ENCODE measurements around the gene MEGF11.

The MEGF11 gene

DNA sequence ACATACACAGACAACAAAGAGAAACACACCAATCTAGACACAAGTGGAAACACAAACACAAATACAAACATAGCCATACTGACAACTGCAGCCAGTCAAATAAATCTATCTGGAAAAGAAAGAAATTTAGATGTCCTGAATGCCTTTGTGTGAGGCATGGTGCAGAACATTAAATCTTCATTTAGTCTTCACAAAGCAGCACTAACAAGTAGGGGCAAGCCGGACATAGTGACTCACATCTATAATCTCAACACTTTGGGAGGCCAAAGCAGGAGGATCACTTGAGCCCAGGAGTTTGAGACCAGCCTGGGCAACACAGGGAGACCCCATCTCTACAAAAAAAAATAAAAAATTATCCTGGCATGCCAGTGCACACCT is 11.7 kb downstream of the MEGF11 start:
- no peak overlapping the region for H3K27ac ChIP-seq (replicated peaks)
- no peak for DNase-seq (ENCODE audit: low read depth in 1 of 2, low spot score in 1 of 2)
- peaks cover 1% of the 10 kb centered on the region for H3K27me3 ChIP-seq (ENCODE audit: insufficient read depth, poor library complexity, severe bottlenecking)
- no peak overlapping the region for H3K4me3 ChIP-seq (replicated peaks; ENCODE audit: insufficient read depth, low read length)
- TF ChIP-seq POLR2AphosphoS5 (IDR thresholded peaks at IDR 0.05; ENCODE audit: low read depth), result no peak
- no peak for TF ChIP-seq SPI1 (IDR thresholded peaks at IDR 0.05; ENCODE audit: borderline replicate concordance, low read depth)
- TF ChIP-seq, protein P1, sequence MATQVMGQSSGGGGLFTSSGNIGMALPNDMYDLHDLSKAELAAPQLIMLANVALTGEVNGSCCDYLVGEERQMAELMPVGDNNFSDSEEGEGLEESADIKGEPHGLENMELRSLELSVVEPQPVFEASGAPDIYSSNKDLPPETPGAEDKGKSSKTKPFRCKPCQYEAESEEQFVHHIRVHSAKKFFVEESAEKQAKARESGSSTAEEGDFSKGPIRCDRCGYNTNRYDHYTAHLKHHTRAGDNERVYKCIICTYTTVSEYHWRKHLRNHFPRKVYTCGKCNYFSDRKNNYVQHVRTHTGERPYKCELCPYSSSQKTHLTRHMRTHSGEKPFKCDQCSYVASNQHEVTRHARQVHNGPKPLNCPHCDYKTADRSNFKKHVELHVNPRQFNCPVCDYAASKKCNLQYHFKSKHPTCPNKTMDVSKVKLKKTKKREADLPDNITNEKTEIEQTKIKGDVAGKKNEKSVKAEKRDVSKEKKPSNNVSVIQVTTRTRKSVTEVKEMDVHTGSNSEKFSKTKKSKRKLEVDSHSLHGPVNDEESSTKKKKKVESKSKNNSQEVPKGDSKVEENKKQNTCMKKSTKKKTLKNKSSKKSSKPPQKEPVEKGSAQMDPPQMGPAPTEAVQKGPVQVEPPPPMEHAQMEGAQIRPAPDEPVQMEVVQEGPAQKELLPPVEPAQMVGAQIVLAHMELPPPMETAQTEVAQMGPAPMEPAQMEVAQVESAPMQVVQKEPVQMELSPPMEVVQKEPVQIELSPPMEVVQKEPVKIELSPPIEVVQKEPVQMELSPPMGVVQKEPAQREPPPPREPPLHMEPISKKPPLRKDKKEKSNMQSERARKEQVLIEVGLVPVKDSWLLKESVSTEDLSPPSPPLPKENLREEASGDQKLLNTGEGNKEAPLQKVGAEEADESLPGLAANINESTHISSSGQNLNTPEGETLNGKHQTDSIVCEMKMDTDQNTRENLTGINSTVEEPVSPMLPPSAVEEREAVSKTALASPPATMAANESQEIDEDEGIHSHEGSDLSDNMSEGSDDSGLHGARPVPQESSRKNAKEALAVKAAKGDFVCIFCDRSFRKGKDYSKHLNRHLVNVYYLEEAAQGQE (IDR thresholded peaks at IDR 0.05; ENCODE audit: insufficient replicate concordance, low read depth), result no peak
- TF ChIP-seq, protein P2, sequence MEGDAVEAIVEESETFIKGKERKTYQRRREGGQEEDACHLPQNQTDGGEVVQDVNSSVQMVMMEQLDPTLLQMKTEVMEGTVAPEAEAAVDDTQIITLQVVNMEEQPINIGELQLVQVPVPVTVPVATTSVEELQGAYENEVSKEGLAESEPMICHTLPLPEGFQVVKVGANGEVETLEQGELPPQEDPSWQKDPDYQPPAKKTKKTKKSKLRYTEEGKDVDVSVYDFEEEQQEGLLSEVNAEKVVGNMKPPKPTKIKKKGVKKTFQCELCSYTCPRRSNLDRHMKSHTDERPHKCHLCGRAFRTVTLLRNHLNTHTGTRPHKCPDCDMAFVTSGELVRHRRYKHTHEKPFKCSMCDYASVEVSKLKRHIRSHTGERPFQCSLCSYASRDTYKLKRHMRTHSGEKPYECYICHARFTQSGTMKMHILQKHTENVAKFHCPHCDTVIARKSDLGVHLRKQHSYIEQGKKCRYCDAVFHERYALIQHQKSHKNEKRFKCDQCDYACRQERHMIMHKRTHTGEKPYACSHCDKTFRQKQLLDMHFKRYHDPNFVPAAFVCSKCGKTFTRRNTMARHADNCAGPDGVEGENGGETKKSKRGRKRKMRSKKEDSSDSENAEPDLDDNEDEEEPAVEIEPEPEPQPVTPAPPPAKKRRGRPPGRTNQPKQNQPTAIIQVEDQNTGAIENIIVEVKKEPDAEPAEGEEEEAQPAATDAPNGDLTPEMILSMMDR (IDR thresholded peaks at IDR 0.05; ENCODE audit: insufficient read depth, low read length), result no peak
- TF ChIP-seq GABPA (IDR thresholded peaks at IDR 0.05; ENCODE audit: low read depth), result no peak

DNA sequence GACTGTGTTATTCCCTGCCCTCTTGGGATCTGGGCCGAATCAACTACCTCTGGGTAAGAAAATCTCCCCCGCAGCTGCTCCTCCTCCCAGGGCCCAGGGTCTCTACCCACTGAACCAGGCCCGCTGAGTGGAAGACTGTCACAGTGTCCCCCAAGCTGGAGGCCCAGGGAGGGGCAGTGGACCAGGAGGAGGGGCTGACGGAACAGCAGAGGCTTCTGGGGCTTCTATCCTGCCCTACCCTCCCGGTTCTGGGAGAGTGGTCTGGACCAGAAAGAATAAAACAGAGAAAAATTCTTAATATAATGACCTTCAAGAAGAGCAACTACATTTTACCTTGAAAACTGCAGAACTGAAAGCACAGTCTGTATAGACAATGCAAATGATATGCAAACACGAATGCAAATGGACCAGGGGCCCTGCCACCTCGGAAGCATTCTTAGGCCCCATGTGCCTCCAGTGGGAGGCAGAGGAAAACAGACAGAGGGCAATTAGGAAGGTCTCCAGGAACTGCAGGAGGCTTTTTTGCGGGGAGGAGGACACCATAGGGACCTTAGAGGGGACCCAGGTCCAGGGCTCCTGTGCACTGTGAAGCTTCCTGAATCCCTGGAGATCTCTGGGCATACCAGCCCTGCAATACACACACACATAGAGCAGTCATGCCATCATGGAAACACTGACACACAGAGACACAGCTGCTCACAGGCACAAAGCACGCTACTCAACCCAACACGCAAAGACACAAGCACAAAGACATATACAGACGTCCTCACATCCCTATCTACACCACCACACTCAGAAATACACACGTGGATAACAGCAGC is 12.3 kb downstream of the MEGF11 start:
- TF ChIP-seq, protein P2 (IDR thresholded peaks at IDR 0.05; ENCODE audit: insufficient read depth, low read length), result no peak
- TF ChIP-seq POLR2AphosphoS5 (IDR thresholded peaks at IDR 0.05; ENCODE audit: low read depth), result no peak
- TF ChIP-seq, protein P1 (IDR thresholded peaks at IDR 0.05; ENCODE audit: insufficient replicate concordance, low read depth), result no peak
- TF ChIP-seq SPI1 (IDR thresholded peaks at IDR 0.05; ENCODE audit: borderline replicate concordance, low read depth), result no peak
- no peak for TF ChIP-seq GABPA (IDR thresholded peaks at IDR 0.05; ENCODE audit: low read depth)
- Histone ChIP-seq H3K4me3 (replicated peaks; ENCODE audit: insufficient read depth, low read length) (no peak overlapping the region), H3K27ac (replicated peaks) (no peak overlapping the region), H3K27me3 (ENCODE audit: insufficient read depth, poor library complexity, severe bottlenecking) (no peaks in the 10 kb centered on the region)
- DNase-seq (ENCODE audit: low read depth in 1 of 2, low spot score in 1 of 2), result no peak

DNA sequence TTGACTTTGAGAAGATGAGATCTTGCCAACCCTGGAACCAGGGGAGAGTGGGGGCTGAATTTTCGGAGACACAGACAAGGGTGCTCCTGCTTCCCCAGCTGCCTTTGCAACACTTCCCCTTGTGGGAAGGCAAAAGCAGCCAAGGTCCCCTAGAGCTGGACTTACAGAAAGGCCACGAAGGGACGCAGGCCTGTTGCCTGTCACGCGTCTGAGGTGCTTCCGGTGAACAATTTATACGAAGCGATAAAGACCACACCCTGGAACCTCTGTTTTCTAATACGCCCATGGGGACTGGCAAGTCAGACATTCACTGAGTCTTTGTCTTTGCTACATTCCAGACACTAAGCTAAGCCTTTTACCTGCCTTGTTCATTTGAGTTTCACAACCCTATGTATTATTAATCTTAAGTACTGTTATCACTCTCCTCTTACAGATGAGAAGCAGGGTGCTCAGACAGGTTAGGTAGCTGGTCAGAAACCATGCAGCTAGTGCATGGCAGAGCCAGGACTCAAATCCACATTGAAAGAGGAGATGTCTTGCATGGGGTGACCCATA is 13.2 kb downstream of the MEGF11 start:
- Histone ChIP-seq H3K27ac (replicated peaks) (no peak overlapping the region), H3K27me3 (ENCODE audit: insufficient read depth, poor library complexity, severe bottlenecking) (no peaks in the 10 kb centered on the region), H3K4me3 (replicated peaks; ENCODE audit: insufficient read depth, low read length) (no peak overlapping the region)
- TF ChIP-seq GABPA (IDR thresholded peaks at IDR 0.05; ENCODE audit: low read depth) (no peak), POLR2AphosphoS5 (IDR thresholded peaks at IDR 0.05; ENCODE audit: low read depth) (no peak), SPI1 (IDR thresholded peaks at IDR 0.05; ENCODE audit: borderline replicate concordance, low read depth) (no peak)
- TF ChIP-seq, protein P2 (IDR thresholded peaks at IDR 0.05; ENCODE audit: insufficient read depth, low read length), result no peak
- TF ChIP-seq, protein P1 (IDR thresholded peaks at IDR 0.05; ENCODE audit: insufficient replicate concordance, low read depth), result no peak
- peak in 1 of 2 experiments; percentile 20 for DNase-seq (ENCODE audit: low read depth in 1 of 2, low spot score in 1 of 2)
